HepG2 (cell line): ENCODE measurements around the gene ADCY5. TPM values are rescaled to one million over a fixed set of nuclear protein-coding genes. Genes with fewer than 3 reads are reported as not detected.

Experiments used
- ATAC-seq: fragments of 200-7000 bp; cut with Tn5 transposase; 3 replicates; pipeline ENCODE4 v1.9.1; 2020; ENCODE audit warnings: mild to moderate bottlenecking, moderate library complexity
- BruUV-seq: library from RNA; stranded (reverse); fragments of 400-500 nt; replicated peaks from 2 replicates; lab custom pipeline; 2021; lab: Mats Ljungman, UMichigan
- CTCF ChIA-PET: fragments of 300-600 bp; formaldehyde crosslinking; extraction: SDS; loops from one replicate; lab custom pipeline; 2021; ENCODE audit warnings: low total read pairs, inconsistent platforms, low intra/inter-chr PET ratio; lab: Yijun Ruan, JAX
- POLR2A ChIA-PET: fragments of 350-600 bp; sonication (Branson Sonifier 250); formaldehyde crosslinking; loops from one replicate; lab custom pipeline; 2020; ENCODE audit warnings: antibody characterized with exemption, inconsistent platforms; lab: Yijun Ruan, JAX
- DNase-seq: peaks from one replicate; pipeline ENCODE4 v3.0.0-alpha.2; 2015; ENCODE audit warnings: low spot score
- FAIRE-seq: peaks from 3 replicates; lab custom pipeline; 2011; peaks lifted over from hg19 to GRCh38; lab: Jason Lieb, UNC
- H2AFZ ChIP-seq: one replicate; pipeline ENCODE4 v1.6.1; 2011; ENCODE audit warnings: low read length, inconsistent platforms
- H3K27ac ChIP-seq: fragments of 300-600 bp; 3 replicates; pipeline ENCODE4 v1.8.0; 2011; ENCODE audit warnings: mixed run types, mild to moderate bottlenecking, mixed read lengths, low read length, inconsistent platforms; ENCODE audit not compliant: insufficient read depth; ENCODE audit errors: extremely low read length
- H3K27me3 ChIP-seq, 2 experiments: fragments of 200-600 bp in 1 of 2; 2 replicates in 1 of 2; 3 replicates in 1 of 2; pipeline versions ENCODE4 v1.6.0 to v1.8.0; 2011; ENCODE audit warnings: low read length in 2 of 2, mild to moderate bottlenecking in 2 of 2, moderate library complexity in 2 of 2, inconsistent platforms in 1 of 2; ENCODE audit not compliant: insufficient read depth in 2 of 2, control insufficient read depth in 1 of 2
- H3K36me3 ChIP-seq, 2 experiments: fragments of 200-600 bp in 1 of 2; replicated peaks in 1 of 2; 2 replicates in 1 of 2; 3 replicates in 1 of 2; pipeline versions ENCODE4 v1.5.1 to v1.8.0; 2011; ENCODE audit warnings: low read length in 2 of 2, inconsistent platforms in 1 of 2; ENCODE audit not compliant: insufficient read depth in 2 of 2, control insufficient read depth in 1 of 2
- H3K4me1 ChIP-seq: 2 replicates; pipeline ENCODE4 v1.5.1; 2012; ENCODE audit warnings: low read length, inconsistent platforms; ENCODE audit not compliant: insufficient read depth
- H3K4me2 ChIP-seq: 2 replicates; pipeline ENCODE4 v1.6.0; 2011; ENCODE audit warnings: low read depth, low read length, inconsistent platforms
- H3K4me3 ChIP-seq, 3 experiments: fragments of 200-600 bp in 1 of 3; sonication (generic), shearing (Covaris generic) in 1 of 3; replicated peaks in 1 of 3; 2 replicates each; pipeline ENCODE4 v1.5.1; 2011 to 2016; ENCODE audit warnings: low read length in 3 of 3, inconsistent platforms in 2 of 3, low read depth in 2 of 3, mild to moderate bottlenecking in 2 of 3, control low read depth in 1 of 3, mixed read lengths in 1 of 3; ENCODE audit not compliant: insufficient read depth in 1 of 3
- H3K79me2 ChIP-seq: one replicate; pipeline ENCODE4 v1.6.1; 2011; ENCODE audit warnings: low read length, inconsistent platforms; ENCODE audit not compliant: insufficient read depth
- H3K9ac ChIP-seq: 2 replicates; pipeline ENCODE4 v1.6.0; 2011; ENCODE audit warnings: mild to moderate bottlenecking, low read depth, low read length, inconsistent platforms; ENCODE audit not compliant: insufficient read depth
- H3K9me3 ChIP-seq: 2 replicates; pipeline ENCODE4 v1.5.1; 2012; ENCODE audit warnings: mild to moderate bottlenecking, low read length
- H4K20me1 ChIP-seq: 2 replicates; pipeline ENCODE4 v1.6.0; 2011; ENCODE audit warnings: inconsistent platforms, mild to moderate bottlenecking, low read length, moderate library complexity; ENCODE audit not compliant: insufficient read depth
- ARNTL ChIP-seq: sonication (generic); formaldehyde crosslinking; IDR thresholded peaks from 2 replicates; pipeline ENCODE4 v1.4.0; 2020; ENCODE audit warnings: mild to moderate bottlenecking, missing genetic modification reagents
- FOSL2 ChIP-seq: sonication (generic); formaldehyde crosslinking; IDR thresholded peaks from 2 replicates; pipeline ENCODE4 v1.4.0; 2020; ENCODE audit warnings: missing genetic modification reagents
- FOXA3 ChIP-seq: IDR thresholded peaks from 2 replicates; pipeline ENCODE4 v1.6.1; 2016; ENCODE audit warnings: missing genetic modification reagents, missing compliant biosample characterization
- FOXK1 ChIP-seq: sonication (generic); formaldehyde crosslinking; IDR thresholded peaks from 2 replicates; pipeline ENCODE4 v1.4.0; 2020; ENCODE audit warnings: low read depth, missing genetic modification reagents, borderline replicate concordance
- FOXO4 ChIP-seq: sonication (generic); formaldehyde crosslinking; conservative IDR thresholded peaks from 2 replicates; pipeline ENCODE4 v1.8.1; 2023; ENCODE audit warnings: missing genetic modification reagents
- HOXD1 ChIP-seq: sonication (generic); formaldehyde crosslinking; IDR thresholded peaks from 2 replicates; pipeline ENCODE4 v1.5.0; 2020; ENCODE audit warnings: missing genetic modification reagents
- KLF15 ChIP-seq: sonication (generic); formaldehyde crosslinking; IDR thresholded peaks from 2 replicates; pipeline ENCODE4 v1.8.1; 2023; ENCODE audit warnings: borderline replicate concordance, mild to moderate bottlenecking, inconsistent platforms, missing genetic modification reagents, mixed read lengths
- KMT2B ChIP-seq: IDR thresholded peaks from 2 replicates; pipeline ENCODE4 v1.6.1; 2016; ENCODE audit warnings: missing genetic modification reagents, missing compliant biosample characterization
- MEIS1 ChIP-seq: sonication (generic); formaldehyde crosslinking; IDR thresholded peaks from 2 replicates; pipeline ENCODE4 v1.9.0; 2021; ENCODE audit warnings: mild to moderate bottlenecking, missing genetic modification reagents, moderate library complexity, borderline replicate concordance
- NFKBIZ ChIP-seq: IDR thresholded peaks from 2 replicates; pipeline ENCODE4 v1.6.1; 2018; ENCODE audit warnings: missing genetic modification reagents, missing compliant biosample characterization
- POGK ChIP-seq: sonication (generic); formaldehyde crosslinking; conservative IDR thresholded peaks from 2 replicates; pipeline ENCODE4 v1.8.0; 2022; ENCODE audit warnings: mild to moderate bottlenecking, moderate library complexity, missing genetic modification reagents
- RBAK ChIP-seq: sonication (generic); formaldehyde crosslinking; IDR thresholded peaks from 2 replicates; pipeline ENCODE4 v1.5.1; 2020; ENCODE audit warnings: mild to moderate bottlenecking, missing genetic modification reagents
- SRSF9 ChIP-seq: fragments of 200-400 bp; formaldehyde crosslinking; IDR thresholded peaks from 2 replicates; pipeline ENCODE4 v1.6.1; 2018; ENCODE audit warnings: borderline replicate concordance, mild to moderate bottlenecking, low read depth, low read length; ENCODE audit not compliant: insufficient read depth, poor library complexity, severe bottlenecking
- ZBTB20 ChIP-seq: sonication (generic); formaldehyde crosslinking; IDR thresholded peaks from 2 replicates; pipeline ENCODE4 v1.8.1; 2023; ENCODE audit warnings: missing genetic modification reagents, low read depth, mild to moderate bottlenecking, borderline replicate concordance
- ZBTB7A ChIP-seq: sonication (generic); formaldehyde crosslinking; IDR thresholded peaks from 2 replicates; pipeline ENCODE4 v1.8.0; 2022; ENCODE audit warnings: mild to moderate bottlenecking, missing genetic modification reagents
- ZMYM4 ChIP-seq: sonication (generic); formaldehyde crosslinking; IDR thresholded peaks from 2 replicates; pipeline ENCODE4 v1.8.1; 2023; ENCODE audit warnings: mild to moderate bottlenecking, missing genetic modification reagents
- ZNF180 ChIP-seq: sonication (generic); formaldehyde crosslinking; IDR thresholded peaks from 2 replicates; pipeline ENCODE4 v1.4.0; 2020; ENCODE audit warnings: low read depth, missing genetic modification reagents, borderline replicate concordance
- ZNF274 ChIP-seq: sonication (generic); formaldehyde crosslinking; IDR thresholded peaks from 2 replicates; pipeline ENCODE4 v1.5.1; 2020; ENCODE audit warnings: mild to moderate bottlenecking, missing genetic modification reagents
- ZNF468 ChIP-seq: sonication (generic); formaldehyde crosslinking; IDR thresholded peaks from 2 replicates; pipeline ENCODE4 v1.8.0; 2022; ENCODE audit warnings: mild to moderate bottlenecking, moderate library complexity, missing genetic modification reagents
- ZNF747 ChIP-seq: sonication (generic); formaldehyde crosslinking; IDR thresholded peaks from 2 replicates; pipeline ENCODE4 v1.8.1; 2023; ENCODE audit warnings: missing genetic modification reagents, mild to moderate bottlenecking, borderline replicate concordance
- WGBS: methylation state at CpG from one replicate; pipeline ENCODE4 v1.1.6; 2017; ENCODE audit warnings: low lambda C conversion rate; 5-methylcytosine and 5-hydroxymethylcytosine counted together
- in situ Hi-C: cut with HindIII; loops from 2 replicates; pipeline ENCODE4 v1.10.0; 2017; ENCODE audit warnings: low pct_unique_long_range_greater_than_20kb; ENCODE audit not compliant: extremely low pct_ligation_motif_present
- intact Hi-C: fragments of 100-400 bp; cut with micrococcal nuclease; formaldehyde crosslinking; loops from one replicate; pipeline ENCODE4 v1.10.0; 2022; ENCODE audit not compliant: unreplicated experiment
- polyA plus RNA-seq, 8 experiments: library from polyadenylated mRNA; depleted of rRNA in 3 of 8; stranded (reverse) in 7 of 8; unstranded in 1 of 8; fragments of >200 nt; fragmentation: Illumina TruSeq in 4 of 8; extraction: Trizol in 4 of 8; gene quantifications; 2 replicates each; pipeline versions ENCODE4 v1.2.1 to v1.2.3, GENCODE V29; 2011 to 2016; ENCODE audit warnings: low read depth in 4 of 8, missing spikeins in 1 of 8, mixed read lengths in 1 of 8; ENCODE audit not compliant: insufficient read depth in 1 of 8
- total RNA-seq, 5 experiments: library from RNA; depleted of rRNA; stranded (reverse); fragments of >200 nt; fragmentation: Illumina TruSeq; extraction: Trizol; gene quantifications; 2 replicates each; pipeline ENCODE4 v1.2.3, GENCODE V29; 2016; ENCODE audit warnings: low read depth in 1 of 5
- TF ChIP-seq, protein P1 (sequence below): sonication (generic); formaldehyde crosslinking; IDR thresholded peaks from 2 replicates; pipeline ENCODE4 v1.8.1; 2023; ENCODE audit warnings: missing genetic modification reagents, mild to moderate bottlenecking, borderline replicate concordance

Gene ADCY5
- total and polyA plus RNA-seq, 2 of the 13 experiments (the other 11 are each of a cell fraction or from before 2014, with no cell fraction given): not detected

GRCh38 chr3:123389628-123389918 lies 59.3 kb downstream of the ADCY5 start (continued):
- TF ChIP-seq ZNF747: no peak
- no peak for TF ChIP-seq POGK
- TF ChIP-seq RBAK (CRISPR knock-in tag): no peak
- TF ChIP-seq, all 625 proteins: peak for 0

GRCh38 chr3:123388811-123389627 lies 59.9 kb downstream of the ADCY5 start:
- FAIRE-seq: no peak
- Histone ChIP-seq H3K9me3 (no peaks in the 10 kb centered on the region), H3K27me3 (peaks cover 6 to 54% of the 10 kb centered on the region in 2 experiments; a peak in 3 of 5 replicates), H3K79me2 (no peaks in the 10 kb centered on the region), H3K4me2 (no peak overlapping the region), H3K4me3 (no peak overlapping the region), H3K27ac (no peak overlapping the region), H2AFZ (no peak overlapping the region), H3K4me1 (no peaks in the 10 kb centered on the region), H4K20me1 (no peaks in the 10 kb centered on the region), H3K36me3 (no peaks in the 10 kb centered on the region), H3K9ac (no peak overlapping the region)
- ChIA-PET POLR2A (no interaction called here), CTCF (no interaction called here)
- DNase-seq: no peak
- 37% methylated on average over 15 of the region's 15 CpGs for WGBS
- BruUV-seq: no TSS peak
- no peak for ATAC-seq
- in situ Hi-C loops: no loop called here
- intact Hi-C loops: no loop called here
- TF ChIP-seq HOXD1 (CRISPR knock-in tag) (no peak), KLF15 (CRISPR knock-in tag) (no peak), ZBTB20 (no peak), ZBTB7A (CRISPR knock-in tag) (no peak), SRSF9 (no peak), NFKBIZ (CRISPR knock-in tag) (no peak), ARNTL (CRISPR knock-in tag) (no peak), ZNF468 (CRISPR knock-in tag) (no peak), MEIS1 (CRISPR knock-in tag) (no peak), FOXO4 (CRISPR knock-in tag) (no peak), ZNF180 (CRISPR knock-in tag) (no peak), FOSL2 (CRISPR knock-in tag) (no peak), KMT2B (no peak), FOXK1 (no peak), ZMYM4 (CRISPR knock-in tag) (no peak), FOXA3 (CRISPR knock-in tag) (no peak), ZNF274 (CRISPR knock-in tag) (no peak)
- TF ChIP-seq, protein P1, sequence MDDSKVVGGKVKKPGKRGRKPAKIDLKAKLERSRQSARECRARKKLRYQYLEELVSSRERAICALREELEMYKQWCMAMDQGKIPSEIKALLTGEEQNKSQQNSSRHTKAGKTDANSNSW (CRISPR knock-in tag): no peak
